Right cardiac atrium (tissue), 5 donors: ENCODE data around the gene KCTD17. TPM values are rescaled to one million over a fixed set of nuclear protein-coding genes. Genes with fewer than 3 reads are reported as not detected.

ENCODE experiments used
- ATAC-seq, 2 donors: fragments of 200-7000 bp; cut with Tn5 transposase; one replicate each; pipeline versions ENCODE4 v1.8.0 to v1.9.1; 2020; ENCODE audit warnings: moderate library complexity in 2 of 2, mild to moderate bottlenecking in 1 of 2
- DNase-seq, 3 donors: peaks; one replicate each; pipeline ENCODE4 v3.0.0-alpha.2; 2020
- H3K27ac ChIP-seq: one replicate; pipeline ENCODE4 v1.5.1; 2013; ENCODE audit warnings: mild to moderate bottlenecking, low read length, control low read depth, moderate library complexity
- H3K27me3 ChIP-seq: one replicate; pipeline ENCODE4 v1.6.1; 2013; ENCODE audit not compliant: control insufficient read depth, insufficient read depth
- H3K4me1 ChIP-seq: one replicate; pipeline ENCODE4 v1.6.1; 2013; ENCODE audit warnings: low read length; ENCODE audit not compliant: control insufficient read depth, insufficient read depth
- H3K4me3 ChIP-seq: one replicate; pipeline ENCODE4 v1.5.1; 2013; ENCODE audit warnings: low read length, control low read depth
- H3K9me3 ChIP-seq: one replicate; pipeline ENCODE4 v1.6.1; 2013; ENCODE audit warnings: low read length; ENCODE audit not compliant: control insufficient read depth
- WGBS: extraction: QIAGEN DNeasy Blood & Tissue Kit; methylation state at CpG from one replicate; pipeline ENCODE4 v1.1.7; 2013; 5-methylcytosine and 5-hydroxymethylcytosine counted together
- intact Hi-C, 4 donors: fragments of 100-400 bp; cut with DNase I; formaldehyde crosslinking; loops; one replicate each; pipeline versions ENCODE4 v1.11.0 to v1.14.0; 2022 to 2023
- polyA plus RNA-seq: library from polyadenylated mRNA; stranded (reverse); fragments of 200-250 nt; gene quantifications from one replicate; pipeline ENCODE4 v1.2.3, GENCODE V29; 2013
- total RNA-seq, 4 donors: library from RNA; stranded (reverse); fragmentation: NEBNext Ultra II Directional; extraction: Animal tissue kit (Norgen Biotek cat#: 25700); gene quantifications; one replicate each; pipeline ENCODE4 v1.2.1, GENCODE V29; 2021
- donor health status: healthy with polysubstance abuse.
- donor health status: DM: no; HTN: yes; CAD: no.
- donor health status: DM: no; HTN: no; CAD: no.
- donor health status: DM: no; HTN: yes; CAD: no; lungs with severe emphysema.
- donor health status: DM: yes; HTN: yes; CAD: no.

The KCTD17 gene
- total and polyA plus RNA-seq, 5 donors = 24.8 to 37.8 (median 32.4) TPM

GRCh38 chr22:37062702-37063381 lies 11.3 kb downstream of the KCTD17 start:
- DNase-seq (peak in 2 of 3 donors; percentile 32 to 53), ATAC-seq (no peak)
- H3K4me3 ChIP-seq = no peak overlapping the region
- no peaks in the 10 kb centered on the region for H3K4me1 ChIP-seq
- intact Hi-C loops = no loop called here
- 88% methylated on average over 15 of the region's 15 CpGs for WGBS
- no peaks in the 10 kb centered on the region for H3K9me3 ChIP-seq
- H3K27ac ChIP-seq = no peak overlapping the region
- H3K27me3 ChIP-seq = no peaks in the 10 kb centered on the region

- DNase-seq (peak in 2 of 3 donors; percentile 38 to 46), ATAC-seq (no peak)
- H3K4me1 ChIP-seq = no peaks in the 10 kb centered on the region
- H3K9me3 ChIP-seq = no peaks in the 10 kb centered on the region
- 84% methylated on average over 28 of the region's 28 CpGs for WGBS
- no peak overlapping the region for H3K27ac ChIP-seq
- no peaks in the 10 kb centered on the region for H3K27me3 ChIP-seq
- H3K4me3 ChIP-seq = no peak overlapping the region
- intact Hi-C loops = no loop called here
Observed at GRCh38 chr22:37063431-37064420, 12.2 kb downstream of the KCTD17 start.

- DNase-seq (peak in 2 of 3 donors; percentile 40 to 50), ATAC-seq (no peak)
- no peaks in the 10 kb centered on the region for H3K27me3 ChIP-seq
- no peak overlapping the region for H3K27ac ChIP-seq
- no peak overlapping the region for H3K4me3 ChIP-seq
- 89% methylated on average over 11 of the region's 11 CpGs for WGBS
- H3K4me1 ChIP-seq = no peaks in the 10 kb centered on the region
- H3K9me3 ChIP-seq = no peaks in the 10 kb centered on the region
- intact Hi-C loops = no loop called here
Observed at GRCh38 chr22:37064553-37064952, 13.0 kb downstream of the KCTD17 start.

GRCh38 chr22:37065180-37065579 lies 13.6 kb downstream of the KCTD17 start:
- intact Hi-C loops = no loop called here
- Histone ChIP-seq H3K9me3 (no peaks in the 10 kb centered on the region), H3K27ac (no peak overlapping the region), H3K4me3 (no peak overlapping the region), H3K27me3 (no peaks in the 10 kb centered on the region), H3K4me1 (no peaks in the 10 kb centered on the region)
- ATAC-seq = no peak
- peak in 2 of 3 donors; percentile 17 to 18 for DNase-seq
- 80% methylated on average over 3 of the region's 3 CpGs for WGBS

GRCh38 chr22:37065961-37066360 lies 14.4 kb downstream of the KCTD17 start:
- DNase-seq (peak in 2 of 3 donors; percentile 38 to 40), ATAC-seq (no peak)
- intact Hi-C loops = no loop called here
- H3K4me1 ChIP-seq = no peaks in the 10 kb centered on the region
- 84% methylated on average over 9 of the region's 9 CpGs for WGBS
- no peak overlapping the region for H3K4me3 ChIP-seq
- H3K27ac ChIP-seq = no peak overlapping the region
- no peaks in the 10 kb centered on the region for H3K27me3 ChIP-seq
- H3K9me3 ChIP-seq = no peaks in the 10 kb centered on the region

- Histone ChIP-seq H3K27me3 (no peaks in the 10 kb centered on the region), H3K27ac (no peak overlapping the region), H3K4me1 (no peaks in the 10 kb centered on the region), H3K9me3 (no peaks in the 10 kb centered on the region), H3K4me3 (no peak overlapping the region)
- no peak for ATAC-seq
- DNase-seq = peak in 2 of 3 donors; percentile 22 to 26
- intact Hi-C loops = no loop called here
- WGBS = 71% methylated on average over 10 of the region's 10 CpGs
Observed at GRCh38 chr22:37067428-37067827, 15.9 kb downstream of the KCTD17 start.

- Histone ChIP-seq H3K27ac (no peak overlapping the region), H3K4me1 (no peaks in the 10 kb centered on the region), H3K9me3 (no peaks in the 10 kb centered on the region), H3K27me3 (no peaks in the 10 kb centered on the region), H3K4me3 (no peak overlapping the region)
- WGBS = 4% methylated on average over 36 of the region's 36 CpGs
- DNase-seq (peak in 2 of 3 donors; percentile 39 to 41), ATAC-seq (no peak)
- intact Hi-C loops = no loop called here
Observed at GRCh38 chr22:37068859-37069258, 17.3 kb downstream of the KCTD17 start.

- Histone ChIP-seq H3K27me3 (no peaks in the 10 kb centered on the region), H3K4me1 (no peaks in the 10 kb centered on the region), H3K4me3 (no peak overlapping the region), H3K27ac (no peak overlapping the region), H3K9me3 (no peaks in the 10 kb centered on the region)
- 19% methylated on average over 11 of the region's 11 CpGs for whole genome bisulfite sequencing
- intact Hi-C loops = no loop called here
- peak in 1 of 3 donors; percentile 24 for DNase-seq
- no peak for ATAC-seq
Observed at GRCh38 chr22:37069319-37069718, 17.8 kb downstream of the KCTD17 start.

GRCh38 chr22:37069719-37070118 lies 18.2 kb downstream of the KCTD17 start:
- WGBS = 72% methylated on average over 9 of the region's 9 CpGs
- Histone ChIP-seq H3K9me3 (no peaks in the 10 kb centered on the region), H3K27ac (no peak overlapping the region), H3K4me3 (no peak overlapping the region), H3K27me3 (no peaks in the 10 kb centered on the region), H3K4me1 (no peaks in the 10 kb centered on the region)
- DNase-seq (peak in 2 of 3 donors; percentile 9 to 26), ATAC-seq (no peak)
- intact Hi-C loops = loop anchor here in 2 of 4 donors (10.0 kb wide), 2 partner anchors 95 to 195 kb away; no protein-coding TSS in a partner anchor

- no peak overlapping the region for H3K4me3 ChIP-seq
- no peaks in the 10 kb centered on the region for H3K4me1 ChIP-seq
- no peaks in the 10 kb centered on the region for H3K27me3 ChIP-seq
- 72% methylated on average over 8 of the region's 8 CpGs for WGBS
- ATAC-seq (no peak), DNase-seq (peak in 1 of 3 donors; percentile 18)
- H3K9me3 ChIP-seq = no peaks in the 10 kb centered on the region
- intact Hi-C loops = loop anchor here in 2 of 4 donors (10.0 kb wide), 2 partner anchors 94 to 194 kb away; no protein-coding TSS in a partner anchor
- H3K27ac ChIP-seq = no peak overlapping the region
Observed at GRCh38 chr22:37070334-37070733, 18.8 kb downstream of the KCTD17 start.

- ATAC-seq (no peak), DNase-seq (peak in 1 of 3 donors; percentile 30)
- no peak overlapping the region for H3K27ac ChIP-seq
- no peak overlapping the region for H3K4me3 ChIP-seq
- H3K27me3 ChIP-seq = no peaks in the 10 kb centered on the region
- intact Hi-C loops = loop anchor here in 2 of 4 donors (10.0 kb wide), 2 partner anchors 94 to 194 kb away; no protein-coding TSS in a partner anchor
- 44% methylated on average over 9 of the region's 9 CpGs for WGBS
- no peaks in the 10 kb centered on the region for H3K9me3 ChIP-seq
- H3K4me1 ChIP-seq = no peaks in the 10 kb centered on the region
Observed at GRCh38 chr22:37070744-37071143, 19.2 kb downstream of the KCTD17 start.
